NB4 (cell line): ENCODE measurements around the gene ELMOD1.

Source experiments
- CTCF ChIP-seq: IDR thresholded peaks from one replicate; pipeline ENCODE4 v1.5.1; 2012; ENCODE audit warnings: low read depth, low read length
- POLR2A ChIP-seq: IDR thresholded peaks from 2 replicates; pipeline ENCODE4 v1.6.1; 2011; ENCODE audit warnings: mild to moderate bottlenecking; ENCODE audit not compliant: insufficient read length; ENCODE audit errors: extremely low read depth

GRCh38 chr11:107659310-107659709, 68.4 kb downstream of the ELMOD1 start:
- TF ChIP-seq CTCF (no peak), POLR2A (no peak)
